ENCODE measurements around the gene NMNAT2. TPM values are rescaled to one million over a fixed set of nuclear protein-coding genes. Genes with fewer than 3 reads are reported as not detected.
A peak's percentile ranks its signal among the peaks of the same experiment; 100 is the strongest.

NMNAT2 gene
- polyA plus RNA-seq, 1 experiment, result 0.19 TPM

DNA sequence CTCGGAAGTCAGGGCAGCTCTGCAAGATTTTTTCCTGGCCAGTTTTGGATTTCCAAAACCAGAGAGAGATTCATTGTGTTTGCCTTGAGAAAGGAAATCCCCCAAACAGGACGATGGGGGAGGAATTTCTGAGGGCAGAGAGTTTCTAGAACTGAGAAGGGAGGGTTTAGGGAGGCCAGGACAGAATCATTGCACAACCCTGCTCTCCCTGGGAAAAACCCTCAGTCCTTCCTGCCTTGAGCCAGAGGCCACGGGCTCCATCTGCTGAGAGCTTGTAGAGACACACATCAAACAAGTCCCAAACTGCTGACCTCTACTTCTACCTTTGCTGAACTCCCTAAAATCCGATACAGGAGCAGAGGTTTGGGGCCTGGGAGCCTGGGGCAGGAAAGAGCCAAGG, 99.7 kb downstream of the NMNAT2 start:
- Histone ChIP-seq H3K27me3 (ENCODE audit: control insufficient read depth, insufficient read depth, low read length) (peaks cover 2% of the 10 kb centered on the region), H3K4me3 (ENCODE audit: low read depth, low read length) (no peak overlapping the region), H3K27ac (ENCODE audit: low read depth, low read length) (peak overlapping the region; percentile 52), H3K9me3 (ENCODE audit: control insufficient read depth, insufficient read depth, low read length) (no peaks in the 10 kb centered on the region; the same call in 1 of the 2 replicates)
- TF ChIP-seq, protein P1, sequence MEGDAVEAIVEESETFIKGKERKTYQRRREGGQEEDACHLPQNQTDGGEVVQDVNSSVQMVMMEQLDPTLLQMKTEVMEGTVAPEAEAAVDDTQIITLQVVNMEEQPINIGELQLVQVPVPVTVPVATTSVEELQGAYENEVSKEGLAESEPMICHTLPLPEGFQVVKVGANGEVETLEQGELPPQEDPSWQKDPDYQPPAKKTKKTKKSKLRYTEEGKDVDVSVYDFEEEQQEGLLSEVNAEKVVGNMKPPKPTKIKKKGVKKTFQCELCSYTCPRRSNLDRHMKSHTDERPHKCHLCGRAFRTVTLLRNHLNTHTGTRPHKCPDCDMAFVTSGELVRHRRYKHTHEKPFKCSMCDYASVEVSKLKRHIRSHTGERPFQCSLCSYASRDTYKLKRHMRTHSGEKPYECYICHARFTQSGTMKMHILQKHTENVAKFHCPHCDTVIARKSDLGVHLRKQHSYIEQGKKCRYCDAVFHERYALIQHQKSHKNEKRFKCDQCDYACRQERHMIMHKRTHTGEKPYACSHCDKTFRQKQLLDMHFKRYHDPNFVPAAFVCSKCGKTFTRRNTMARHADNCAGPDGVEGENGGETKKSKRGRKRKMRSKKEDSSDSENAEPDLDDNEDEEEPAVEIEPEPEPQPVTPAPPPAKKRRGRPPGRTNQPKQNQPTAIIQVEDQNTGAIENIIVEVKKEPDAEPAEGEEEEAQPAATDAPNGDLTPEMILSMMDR (IDR thresholded peaks at IDR 0.05; ENCODE audit: low read depth, low read length), result peak; percentile 83
- ChIA-PET CTCF (interaction anchor here (1.1 to 3.5 kb wide), 11 partner anchors 10 to 419 kb away, joined by 3 to 27 read pairs (median 4); no protein-coding TSS in a partner anchor), POLR2A (interaction anchor here (0.6 to 0.7 kb wide), 3 partner anchors 13 to 273 kb away, joined by 3 to 4 read pairs (median 3); no protein-coding TSS in a partner anchor)
- peak; percentile 83 for DNase-seq (ENCODE audit: low read depth, low spot score)

- POLR2A ChIA-PET, result no interaction called here
- TF ChIP-seq, protein P1 (IDR thresholded peaks at IDR 0.05; ENCODE audit: low read depth, low read length), result no peak
- peaks cover 2% of the 10 kb centered on the region for H3K27me3 ChIP-seq (ENCODE audit: control insufficient read depth, insufficient read depth, low read length)
- CTCF ChIA-PET, result interaction anchor here (0.6 to 1.3 kb wide), 3 partner anchors 33 to 354 kb away, joined by 3 to 4 read pairs (median 3); no protein-coding TSS in a partner anchor
- H3K27ac ChIP-seq (ENCODE audit: low read depth, low read length), result no peak overlapping the region
- no peak for DNase-seq (ENCODE audit: low read depth, low spot score)
- H3K9me3 ChIP-seq (ENCODE audit: control insufficient read depth, insufficient read depth, low read length), result no peaks in the 10 kb centered on the region; the same call in 1 of the 2 replicates
- H3K4me3 ChIP-seq (ENCODE audit: low read depth, low read length), result no peak overlapping the region
These were observed 102.0 kb downstream of the NMNAT2 start for GRCh38 chr1:183315991-183316758.

GRCh38 chr1:183313063-183313462, 105.1 kb downstream of the NMNAT2 start:
- no peak overlapping the region for H3K4me3 ChIP-seq (ENCODE audit: low read depth, low read length)
- ChIA-PET CTCF (no interaction called here), POLR2A (no interaction called here)
- no peaks in the 10 kb centered on the region for H3K27me3 ChIP-seq (ENCODE audit: control insufficient read depth, insufficient read depth, low read length)
- DNase-seq (ENCODE audit: low read depth, low spot score), result no peak
- no peaks in the 10 kb centered on the region; the same call in 1 of the 2 replicates for H3K9me3 ChIP-seq (ENCODE audit: control insufficient read depth, insufficient read depth, low read length)
- TF ChIP-seq, protein P1 (IDR thresholded peaks at IDR 0.05; ENCODE audit: low read depth, low read length), result no peak
- no peak overlapping the region for H3K27ac ChIP-seq (ENCODE audit: low read depth, low read length)

DNA sequence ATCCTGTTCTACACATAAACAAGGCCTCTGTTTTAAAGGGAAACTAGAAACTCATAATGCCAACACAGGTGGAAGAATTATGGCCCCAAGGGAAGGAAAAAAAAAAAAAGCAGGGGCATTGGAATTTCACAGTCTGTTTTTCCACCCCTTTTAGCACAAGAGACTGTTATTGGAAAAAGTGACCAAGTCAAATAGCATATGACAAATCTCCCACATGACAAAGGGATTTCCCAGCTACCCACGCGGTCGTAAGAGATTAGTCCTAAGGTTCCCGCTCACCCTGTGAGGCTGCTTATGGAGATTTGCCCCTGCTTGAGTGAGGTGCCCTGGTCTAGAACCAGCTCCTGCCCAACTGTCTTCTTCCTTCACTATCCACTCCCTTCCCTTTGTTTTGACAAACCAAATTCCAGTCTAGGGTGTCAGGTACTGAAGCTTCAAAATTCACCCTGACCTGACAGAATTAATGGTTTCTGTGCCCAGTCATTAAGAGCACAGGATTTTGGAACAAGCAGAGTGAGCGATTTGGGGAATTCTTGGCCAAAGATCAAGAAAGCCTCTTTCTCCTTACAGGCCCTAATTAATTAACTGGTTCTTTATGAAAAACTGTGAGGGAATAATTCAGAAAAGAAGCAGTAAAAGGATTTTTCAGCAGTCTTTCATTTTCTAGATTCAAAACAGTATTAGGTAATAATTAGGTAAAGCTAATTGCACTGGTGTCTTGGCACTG, 107.3 kb downstream of the NMNAT2 start:
- H3K27ac ChIP-seq (ENCODE audit: low read depth, low read length), result no peak overlapping the region
- TF ChIP-seq, protein P1 (IDR thresholded peaks at IDR 0.05; ENCODE audit: low read depth, low read length), result no peak
- no peak overlapping the region for H3K4me3 ChIP-seq (ENCODE audit: low read depth, low read length)
- no peaks in the 10 kb centered on the region for H3K9me3 ChIP-seq (ENCODE audit: control insufficient read depth, insufficient read depth, low read length)
- H3K27me3 ChIP-seq (ENCODE audit: control insufficient read depth, insufficient read depth, low read length), result no peaks in the 10 kb centered on the region
- CTCF ChIA-PET, result interaction anchor here (1.3 kb wide), 1 partner anchor 76 kb away, joined by 4 read pairs; no protein-coding TSS in a partner anchor
- POLR2A ChIA-PET, result no interaction called here
- no peak for DNase-seq (ENCODE audit: low read depth, low spot score)

DNA sequence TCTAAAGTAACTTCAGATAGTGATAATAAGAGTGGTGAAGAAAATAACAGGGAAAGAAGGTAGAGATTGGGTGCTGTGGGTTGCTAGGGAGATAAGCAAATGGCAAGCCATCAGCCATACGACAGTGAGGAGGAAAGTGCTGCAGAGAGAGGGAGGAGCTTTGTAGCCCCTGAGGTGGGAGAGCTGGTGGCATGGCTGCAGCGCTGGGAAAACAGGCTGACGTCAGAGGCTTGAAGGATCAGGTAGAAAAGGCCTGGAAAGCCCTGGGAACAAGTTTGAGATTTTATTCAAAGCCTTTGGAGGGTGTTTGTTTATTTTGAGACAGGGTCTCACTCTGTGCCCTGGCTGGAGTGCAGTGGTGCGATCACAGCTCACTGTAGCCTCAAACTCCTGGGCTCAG, 109.5 kb downstream of the NMNAT2 start:
- no peaks in the 10 kb centered on the region for H3K9me3 ChIP-seq (ENCODE audit: control insufficient read depth, insufficient read depth, low read length)
- no peak for DNase-seq (ENCODE audit: low read depth, low spot score)
- no peak overlapping the region for H3K27ac ChIP-seq (ENCODE audit: low read depth, low read length)
- CTCF ChIA-PET, result no interaction called here
- TF ChIP-seq, protein P1 (IDR thresholded peaks at IDR 0.05; ENCODE audit: low read depth, low read length), result no peak
- no peak overlapping the region for H3K4me3 ChIP-seq (ENCODE audit: low read depth, low read length)
- H3K27me3 ChIP-seq (ENCODE audit: control insufficient read depth, insufficient read depth, low read length), result no peaks in the 10 kb centered on the region
- POLR2A ChIA-PET, result no interaction called here

All from AG04450 (cell line).